Activated naive CD8-positive, alpha-beta T cell treated with anti-CD3 and anti-CD28 coated beads, Interleukin-2, amount 50 U/mL, for 24 hours (primary cell): ENCODE measurements around the gene TSC22D2.
"Not testable (repeated sequence)": the region's sequence is repeated elsewhere in the genome, so short reads cannot be mapped to it uniquely, and the experiment has no call there.

Experiments used
- ATAC-seq: fragments of 150-1000 bp; cut with Tn5 transposase; one replicate; pipeline ENCODE4 v1.10.0; 2021
- DNase-seq: peaks from one replicate; pipeline ENCODE4 v3.0.0; 2021
- H3K27ac Mint-ChIP-seq: one replicate; pipeline ENCODE4 v1.8.0; 2021; ENCODE audit warnings: mild to moderate bottlenecking, mixed read lengths
- H3K27me3 Mint-ChIP-seq: one replicate; pipeline ENCODE4 v1.8.0; 2021; ENCODE audit warnings: mixed read lengths
- H3K36me3 Mint-ChIP-seq: one replicate; pipeline ENCODE4 v1.8.0; 2021; ENCODE audit warnings: low read depth, mixed read lengths
- H3K4me1 Mint-ChIP-seq: one replicate; pipeline ENCODE4 v1.8.0; 2021; ENCODE audit warnings: mixed read lengths
- H3K4me3 Mint-ChIP-seq: one replicate; pipeline ENCODE4 v1.8.0; 2021; ENCODE audit warnings: mild to moderate bottlenecking, moderate library complexity, mixed read lengths
- H3K9me3 Mint-ChIP-seq: one replicate; pipeline ENCODE4 v1.8.0; 2021; ENCODE audit warnings: mixed read lengths

Gene TSC22D2

DNA sequence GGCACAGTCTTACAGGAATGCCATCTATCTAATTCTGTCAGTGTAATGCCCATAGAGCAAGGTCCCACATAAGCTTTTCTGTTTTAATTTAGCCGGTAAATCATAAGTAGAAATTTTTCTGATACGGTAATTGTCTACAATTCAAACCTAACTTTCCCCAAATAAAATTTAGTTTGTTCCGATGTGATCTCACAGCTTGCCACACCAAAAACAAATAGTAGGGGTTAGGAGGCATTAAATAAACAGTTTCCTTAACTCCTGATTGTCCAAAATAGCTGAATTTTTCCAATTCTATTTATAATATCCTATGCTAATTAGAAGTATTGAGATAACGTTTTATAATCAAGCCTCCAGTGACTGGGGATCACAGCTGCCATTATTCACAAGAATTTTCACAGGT, 53.3 kb downstream of the TSC22D2 start:
- ATAC-seq (no peak), DNase-seq (no peak)
- Mint-ChIP-seq H3K4me3 (no peak overlapping the region), H3K27me3 (no peaks in the 10 kb centered on the region), H3K36me3 (peaks cover 20% of the 10 kb centered on the region), H3K4me1 (no peaks in the 10 kb centered on the region), H3K27ac (no peak overlapping the region), H3K9me3 (no peaks in the 10 kb centered on the region)

DNA sequence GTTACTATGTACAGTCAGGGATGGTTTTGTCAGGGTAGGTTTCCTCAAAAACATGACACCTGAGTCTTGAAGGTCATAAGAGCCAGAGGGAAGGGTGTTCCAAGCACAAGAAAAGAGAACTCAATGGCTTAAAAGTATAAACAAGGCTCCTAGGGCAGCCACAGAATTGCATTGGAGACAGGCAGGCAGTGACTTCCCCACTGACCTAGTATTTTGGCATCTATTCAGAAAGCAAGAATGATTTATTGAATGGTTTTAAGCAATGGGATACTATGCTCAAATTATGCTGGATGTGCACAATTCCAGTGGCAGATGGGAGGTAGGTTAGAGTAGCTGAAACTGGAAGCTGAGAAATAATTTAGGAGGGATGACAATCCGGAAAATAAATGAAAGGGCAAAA, 54.0 kb downstream of the TSC22D2 start:
- Mint-ChIP-seq H3K27ac (no peak overlapping the region), H3K4me3 (no peak overlapping the region), H3K9me3 (no peaks in the 10 kb centered on the region), H3K36me3 (peaks cover 17% of the 10 kb centered on the region), H3K4me1 (no peaks in the 10 kb centered on the region), H3K27me3 (no peaks in the 10 kb centered on the region)
- no peak for DNase-seq
- no peak for ATAC-seq

DNA sequence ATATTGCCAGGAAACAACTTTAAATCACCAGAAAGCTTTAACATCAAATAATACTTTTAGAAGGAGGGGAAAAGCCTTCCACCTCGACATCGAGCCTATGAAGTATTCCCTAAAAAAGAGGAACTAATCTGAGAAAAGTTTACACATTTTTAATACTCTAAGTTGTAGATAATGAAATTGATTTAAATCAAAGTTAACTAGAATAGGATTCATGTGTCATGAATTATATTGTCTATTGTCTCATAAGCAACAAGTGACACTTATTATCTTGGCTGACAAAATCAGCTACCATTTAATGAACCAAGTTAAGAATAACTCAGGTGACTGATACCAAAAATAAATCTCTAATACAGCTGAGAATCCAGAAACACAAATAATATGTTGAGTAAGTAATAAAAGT, 56.6 kb downstream of the TSC22D2 start:
- DNase-seq (no peak), ATAC-seq (no peak)
- H3K27me3 Mint-ChIP-seq = no peaks in the 10 kb centered on the region
- H3K27ac Mint-ChIP-seq = no peak overlapping the region
- no peak overlapping the region for H3K4me3 Mint-ChIP-seq
- no peaks in the 10 kb centered on the region for H3K4me1 Mint-ChIP-seq
- H3K36me3 Mint-ChIP-seq = no peaks in the 10 kb centered on the region
- H3K9me3 Mint-ChIP-seq = no peaks in the 10 kb centered on the region

DNA sequence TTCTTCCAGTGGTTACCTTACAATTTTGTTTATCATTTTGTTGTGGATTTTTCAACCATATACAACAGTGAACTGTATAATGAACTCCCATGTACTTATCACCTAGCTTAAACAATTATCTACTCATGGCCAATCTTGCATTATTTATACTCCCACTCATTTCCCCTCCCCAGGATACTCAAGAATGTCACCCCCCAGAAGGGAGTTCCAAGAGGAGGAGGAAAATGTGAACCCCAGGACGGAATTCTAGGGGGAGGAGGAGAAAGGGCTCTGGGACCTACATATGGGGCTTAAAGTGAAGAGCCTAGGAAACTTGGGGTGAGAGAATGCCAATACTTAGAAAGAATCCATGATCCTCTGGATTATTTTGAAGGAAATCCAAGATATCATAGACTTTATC, 59.3 kb downstream of the TSC22D2 start:
- Mint-ChIP-seq H3K27ac (no peak overlapping the region), H3K27me3 (no peaks in the 10 kb centered on the region)

DNA sequence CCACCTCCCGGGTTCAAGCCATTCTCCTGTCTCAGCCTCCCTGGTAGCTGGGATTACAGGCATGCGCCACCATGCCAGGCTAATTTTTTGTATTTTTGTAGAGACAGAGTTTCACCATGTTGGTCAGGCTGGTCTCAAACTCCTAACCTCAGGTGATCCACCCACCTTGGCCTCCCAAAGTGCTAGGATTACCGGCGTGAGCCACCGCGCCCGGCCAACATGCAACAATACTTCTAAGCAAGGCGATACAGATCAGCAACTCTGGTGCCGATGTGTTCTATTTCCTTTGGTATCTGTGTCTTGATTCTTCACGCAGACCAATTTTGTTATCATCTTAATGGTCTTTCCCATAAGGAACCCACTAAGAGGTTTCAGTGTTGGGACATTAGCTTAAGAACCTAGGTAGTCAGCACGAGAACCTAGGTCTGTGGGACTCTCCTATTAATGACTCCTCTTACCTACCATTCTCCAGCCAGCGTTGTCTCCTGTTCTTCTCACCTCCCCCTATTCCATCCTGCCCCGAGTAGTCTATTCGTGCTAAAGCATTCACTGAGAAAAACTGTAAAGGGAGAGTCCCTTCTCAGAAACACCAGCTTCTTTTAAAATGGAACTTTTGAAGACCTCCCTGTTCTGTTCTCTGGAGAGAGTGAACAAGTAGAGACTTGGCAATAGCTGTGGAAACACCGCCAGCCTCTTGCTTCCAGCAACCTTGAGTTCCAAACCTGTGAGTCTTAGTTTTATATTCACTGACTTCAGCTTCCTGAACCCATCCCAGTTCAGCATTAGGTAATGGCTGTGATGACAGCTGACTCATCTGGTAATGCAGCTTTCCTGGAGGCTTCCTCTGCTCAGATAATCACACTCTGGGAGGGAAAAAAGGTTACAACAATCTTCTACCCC, 61.2 kb downstream of the TSC22D2 start:
- ATAC-seq = no peak
- no peaks in the 10 kb centered on the region for H3K36me3 Mint-ChIP-seq
- no peaks in the 10 kb centered on the region for H3K9me3 Mint-ChIP-seq
- no peaks in the 10 kb centered on the region for H3K4me1 Mint-ChIP-seq
- no peak overlapping the region for H3K27ac Mint-ChIP-seq
- H3K4me3 Mint-ChIP-seq = no peak overlapping the region
- H3K27me3 Mint-ChIP-seq = no peaks in the 10 kb centered on the region
- DNase-seq = no peak

More for the DNA sequence above, 59.3 kb downstream of the TSC22D2 start:
- Mint-ChIP-seq H3K9me3 (no peaks in the 10 kb centered on the region), H3K4me3 (no peak overlapping the region), H3K4me1 (no peaks in the 10 kb centered on the region), H3K36me3 (no peaks in the 10 kb centered on the region)
- ATAC-seq (no peak), DNase-seq (no peak)

DNA sequence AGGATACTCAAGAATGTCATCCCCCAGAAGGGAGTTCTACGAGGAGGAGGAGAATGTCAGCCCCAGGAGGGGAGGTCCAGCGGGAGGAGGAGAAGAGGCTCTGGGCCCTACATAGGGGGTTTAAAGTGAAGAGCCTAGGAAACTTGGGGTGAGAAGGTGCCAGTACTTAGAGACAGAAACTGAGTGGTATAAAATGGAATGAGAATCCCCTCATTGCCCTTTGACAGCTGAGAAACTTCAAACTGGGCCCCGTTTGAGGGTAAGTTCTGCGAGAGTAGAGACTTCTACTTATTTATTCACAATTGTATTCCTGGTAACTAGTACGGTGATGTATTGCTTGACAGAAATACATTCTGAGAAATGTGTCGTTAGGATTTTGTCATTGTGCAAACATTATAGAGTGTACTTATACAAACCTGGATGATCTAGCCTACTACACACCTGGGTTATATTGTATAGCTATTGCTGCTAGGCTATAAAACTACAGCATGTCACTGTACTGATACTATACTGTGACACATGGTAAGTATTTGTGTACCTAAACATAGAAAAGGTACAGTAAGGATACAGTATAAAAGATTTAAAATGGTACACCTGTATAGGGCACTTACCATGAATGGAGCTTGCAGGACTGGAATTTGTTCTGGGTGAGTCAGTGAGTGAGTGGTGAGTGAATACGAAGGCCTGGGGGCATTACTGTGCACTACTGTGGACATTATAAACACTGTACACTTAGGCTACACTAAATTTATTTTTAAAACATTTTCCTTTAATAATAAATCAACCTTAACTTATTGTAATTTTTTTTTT, 62.0 kb downstream of the TSC22D2 start:
- Mint-ChIP-seq H3K27me3 (no peaks in the 10 kb centered on the region), H3K36me3 (no peaks in the 10 kb centered on the region), H3K4me1 (no peaks in the 10 kb centered on the region), H3K4me3 (no peak overlapping the region), H3K27ac (no peak overlapping the region), H3K9me3 (no peaks in the 10 kb centered on the region)
- ATAC-seq (no peak), DNase-seq (no peak)

DNA sequence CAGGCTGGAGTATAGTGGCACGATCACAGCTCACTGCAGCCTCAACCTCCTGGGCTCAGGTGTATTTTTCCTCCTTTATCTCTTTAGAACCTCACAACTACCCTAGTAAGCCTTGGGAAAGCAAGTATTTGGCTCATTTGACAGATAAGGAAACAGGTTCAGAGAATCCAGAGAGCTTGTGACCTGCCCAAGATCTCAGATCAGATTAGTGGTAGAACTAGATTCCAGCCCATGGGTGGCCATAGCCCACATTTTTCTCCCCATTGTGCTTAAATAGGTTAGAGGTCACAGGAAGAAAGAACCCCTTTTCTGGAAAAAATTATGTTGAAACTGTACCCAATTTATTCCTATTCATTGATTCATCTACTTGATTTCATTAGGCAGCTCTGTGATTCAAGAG, 64.3 kb downstream of the TSC22D2 start:
- no peaks in the 10 kb centered on the region for H3K27me3 Mint-ChIP-seq
- H3K27ac Mint-ChIP-seq = no peak overlapping the region
- no peaks in the 10 kb centered on the region for H3K36me3 Mint-ChIP-seq
- peaks cover 1% of the 10 kb centered on the region for H3K9me3 Mint-ChIP-seq
- DNase-seq (no peak), ATAC-seq (no peak)
- no peaks in the 10 kb centered on the region for H3K4me1 Mint-ChIP-seq
- H3K4me3 Mint-ChIP-seq = no peak overlapping the region

DNA sequence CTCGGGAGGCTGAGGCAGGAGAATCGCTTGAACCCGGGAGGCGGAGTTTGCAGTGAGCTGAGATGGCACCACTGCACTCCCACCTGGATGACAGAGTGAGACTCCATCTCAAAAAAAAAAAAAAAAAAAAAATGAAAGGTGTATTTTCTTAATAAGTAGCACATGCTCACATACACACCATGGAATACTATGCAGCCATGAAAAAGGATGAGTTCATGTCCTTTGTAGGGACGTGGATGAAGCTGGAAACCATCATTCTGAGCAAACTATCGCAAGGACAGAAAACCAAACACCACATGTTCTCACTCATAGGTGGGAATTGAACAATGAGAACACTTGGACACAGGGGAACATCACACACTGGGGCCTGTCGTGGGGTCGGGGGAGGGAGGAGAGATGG, 65.1 kb downstream of the TSC22D2 start:
- ATAC-seq, H3K36me3 Mint-ChIP-seq, DNase-seq, H3K9me3 Mint-ChIP-seq, H3K27ac Mint-ChIP-seq, H3K4me1 Mint-ChIP-seq, H3K4me3 Mint-ChIP-seq, H3K27me3 Mint-ChIP-seq: not testable (repeated sequence)

DNA sequence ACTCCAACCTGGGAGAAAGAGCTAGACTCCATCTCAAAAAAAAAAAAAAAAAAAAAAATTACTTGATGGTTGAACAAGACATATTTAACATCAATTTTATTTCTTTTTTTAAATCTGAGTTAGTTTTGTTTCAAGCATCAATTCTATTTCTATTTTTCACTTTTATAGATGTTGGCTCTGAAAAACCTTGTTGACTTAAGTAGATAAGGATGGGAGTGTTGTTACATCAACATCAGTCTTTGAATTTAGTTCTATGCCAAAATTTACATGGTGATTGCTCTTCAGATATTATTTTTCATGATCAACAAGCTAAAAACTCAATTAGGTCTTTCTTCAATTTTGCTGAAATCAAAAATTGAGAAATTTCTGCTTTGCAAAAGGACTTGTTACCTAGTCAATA, 71.3 kb downstream of the TSC22D2 start:
- DNase-seq = no peak
- H3K27ac Mint-ChIP-seq = no peak overlapping the region
- H3K4me3 Mint-ChIP-seq = no peak overlapping the region
- ATAC-seq = no peak
- peaks cover 17% of the 10 kb centered on the region for H3K9me3 Mint-ChIP-seq
- peaks cover 4% of the 10 kb centered on the region for H3K36me3 Mint-ChIP-seq
- H3K4me1 Mint-ChIP-seq = no peaks in the 10 kb centered on the region
- no peaks in the 10 kb centered on the region for H3K27me3 Mint-ChIP-seq

DNA sequence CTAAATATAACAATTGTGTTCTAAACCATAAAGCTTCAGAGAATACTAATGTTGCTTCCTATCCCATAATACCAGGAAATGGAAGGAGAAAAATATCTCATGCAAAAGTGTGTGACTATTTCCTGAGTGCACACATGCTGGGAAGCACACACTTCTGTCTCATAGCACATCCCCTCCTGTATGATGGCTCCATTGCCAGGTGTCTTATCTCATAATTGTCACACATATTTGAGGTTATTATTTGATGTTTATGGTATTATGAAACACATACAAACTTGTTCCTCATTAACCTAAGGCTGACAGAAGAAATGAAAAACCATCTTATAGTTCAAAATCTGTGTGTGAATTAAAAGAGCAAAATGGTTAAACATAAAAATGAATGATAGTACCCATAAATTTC, 72.8 kb downstream of the TSC22D2 start:
- DNase-seq (no peak), ATAC-seq (no peak)
- H3K27ac Mint-ChIP-seq = no peak overlapping the region
- no peak overlapping the region for H3K4me3 Mint-ChIP-seq
- peaks cover 21% of the 10 kb centered on the region for H3K9me3 Mint-ChIP-seq
- no peaks in the 10 kb centered on the region for H3K4me1 Mint-ChIP-seq
- no peaks in the 10 kb centered on the region for H3K27me3 Mint-ChIP-seq
- peaks cover 8% of the 10 kb centered on the region for H3K36me3 Mint-ChIP-seq

DNA sequence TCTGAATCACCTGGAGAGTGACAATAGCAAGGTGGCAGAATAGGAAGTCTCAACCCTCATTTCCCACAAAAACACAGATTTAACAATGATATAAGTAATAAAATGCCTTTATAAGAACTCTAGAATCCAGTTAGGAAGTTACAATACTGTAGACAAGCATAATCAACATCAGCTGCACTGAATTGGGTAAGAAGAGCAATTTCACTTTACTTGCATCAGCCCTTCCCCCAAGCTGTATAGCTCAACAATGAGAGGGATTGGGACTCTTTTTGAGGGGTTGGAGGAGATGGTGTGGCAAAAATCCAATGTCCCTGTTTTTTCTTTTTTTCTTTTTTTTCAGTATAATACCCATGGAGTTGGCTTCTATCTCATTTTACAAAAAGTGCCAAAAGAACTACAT, 75.1 kb downstream of the TSC22D2 start:
- no peaks in the 10 kb centered on the region for H3K4me1 Mint-ChIP-seq
- ATAC-seq (no peak), DNase-seq (no peak)
- H3K36me3 Mint-ChIP-seq = peaks cover 8% of the 10 kb centered on the region
- H3K4me3 Mint-ChIP-seq = no peak overlapping the region
- H3K9me3 Mint-ChIP-seq = peaks cover 26% of the 10 kb centered on the region
- peaks cover 2% of the 10 kb centered on the region for H3K27me3 Mint-ChIP-seq
- no peak overlapping the region for H3K27ac Mint-ChIP-seq

DNA sequence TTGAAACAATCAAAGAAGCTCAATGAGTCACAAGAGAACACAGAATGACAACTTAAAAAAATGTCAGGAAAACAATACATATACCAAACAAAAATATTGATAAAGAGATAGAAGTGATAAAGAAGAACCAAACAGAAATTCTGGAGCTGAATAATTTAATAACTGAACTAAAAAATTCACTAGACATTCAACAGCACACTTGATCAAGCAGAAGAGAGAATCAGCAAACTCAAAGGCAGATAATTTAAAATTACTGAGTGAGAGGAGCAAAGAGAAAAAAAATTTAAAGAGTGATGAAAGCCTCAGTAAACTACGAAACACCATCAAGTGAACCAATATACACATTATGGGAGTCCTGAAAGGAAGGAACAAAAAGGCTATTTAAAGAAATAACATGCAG, 76.3 kb downstream of the TSC22D2 start:
- no peaks in the 10 kb centered on the region for H3K4me1 Mint-ChIP-seq
- H3K36me3 Mint-ChIP-seq = peaks cover 5% of the 10 kb centered on the region
- DNase-seq = no peak
- H3K27ac Mint-ChIP-seq = no peak overlapping the region
- peaks cover 26% of the 10 kb centered on the region for H3K9me3 Mint-ChIP-seq
- ATAC-seq = no peak
- H3K27me3 Mint-ChIP-seq = peaks cover 2% of the 10 kb centered on the region
- H3K4me3 Mint-ChIP-seq = no peak overlapping the region

DNA sequence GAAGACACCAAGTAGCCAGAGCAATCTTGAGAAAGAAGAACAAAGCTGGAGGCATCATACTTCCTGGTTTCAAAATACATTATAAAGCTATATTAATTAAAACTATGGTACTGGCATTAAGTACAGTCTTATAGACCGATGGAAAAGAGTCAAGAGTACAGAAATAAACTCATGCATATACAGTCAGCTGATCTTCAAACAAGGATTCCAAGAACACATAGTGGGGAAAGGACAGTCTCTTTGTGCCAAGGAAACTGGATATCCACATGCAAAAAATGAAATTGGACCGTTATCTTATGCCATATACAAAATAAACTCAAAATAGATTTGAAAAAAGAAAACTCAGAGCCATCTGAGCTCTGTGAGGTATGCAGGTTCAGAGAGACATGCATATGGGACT, 80.8 kb downstream of the TSC22D2 start:
- no peak overlapping the region for H3K4me3 Mint-ChIP-seq
- no peak overlapping the region for H3K27ac Mint-ChIP-seq
- DNase-seq (no peak), ATAC-seq (no peak)
- peaks cover 19% of the 10 kb centered on the region for H3K9me3 Mint-ChIP-seq
- H3K4me1 Mint-ChIP-seq = no peaks in the 10 kb centered on the region
- peaks cover 5% of the 10 kb centered on the region for H3K36me3 Mint-ChIP-seq
- peaks cover 2% of the 10 kb centered on the region for H3K27me3 Mint-ChIP-seq

DNA sequence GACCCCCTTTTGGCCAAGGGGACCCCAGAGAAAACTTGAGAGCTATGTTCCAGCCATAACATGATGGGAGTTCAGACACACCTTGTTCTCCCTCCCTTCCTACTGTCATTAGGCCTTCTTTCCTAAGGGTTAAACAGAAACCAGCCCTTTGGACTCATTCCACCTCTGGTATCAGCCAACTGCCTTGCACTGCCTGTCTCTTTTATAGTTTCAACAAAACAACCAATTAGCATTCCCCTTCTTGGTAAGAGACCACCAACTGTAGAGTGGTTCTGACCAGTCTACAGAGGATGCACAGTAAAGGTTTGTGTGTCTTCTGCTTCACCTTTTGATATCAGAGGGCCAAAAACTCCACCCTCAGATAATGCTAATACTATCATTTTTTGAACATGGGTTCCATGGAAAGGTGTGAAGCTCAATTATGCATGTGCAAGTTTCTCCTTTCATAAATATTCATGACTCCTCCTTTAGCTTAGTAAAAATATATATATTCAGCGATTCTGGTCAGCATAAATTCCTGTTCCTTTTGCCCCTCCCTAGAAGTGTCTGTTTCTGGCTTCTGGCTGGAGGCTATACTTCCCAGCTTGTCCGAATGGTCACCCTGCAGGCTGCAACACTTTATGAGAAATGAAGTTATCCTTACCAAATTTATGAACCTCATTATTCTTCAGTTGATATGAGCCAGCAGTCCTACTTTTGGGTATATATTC, 82.3 kb downstream of the TSC22D2 start:
- DNase-seq = no peak
- Mint-ChIP-seq H3K27ac (no peak overlapping the region), H3K27me3 (peaks cover 2% of the 10 kb centered on the region), H3K9me3 (peaks cover 10% of the 10 kb centered on the region), H3K4me3 (no peak overlapping the region), H3K4me1 (no peaks in the 10 kb centered on the region), H3K36me3 (no peaks in the 10 kb centered on the region)
- ATAC-seq = no peak
